Muscle of leg (tissue), 11 donors: Measurements from ENCODE around the gene FGFR3. TPM values are rescaled to one million over a fixed set of nuclear protein-coding genes. Genes with fewer than 3 reads are reported as not detected.

Experiments
- DNase-seq: peaks from one replicate; pipeline ENCODE4 v3.0.0; 2013
- H3K27ac ChIP-seq: one replicate; pipeline ENCODE4 v1.5.1; 2013; ENCODE audit warnings: mild to moderate bottlenecking, low read length, control low read depth
- H3K27me3 ChIP-seq: one replicate; pipeline ENCODE4 v1.6.1; 2013; ENCODE audit warnings: low read length; ENCODE audit not compliant: control insufficient read depth, insufficient read depth
- H3K36me3 ChIP-seq: one replicate; pipeline ENCODE4 v1.6.1; 2013; ENCODE audit warnings: low read length; ENCODE audit not compliant: control insufficient read depth, insufficient read depth
- H3K4me1 ChIP-seq: one replicate; pipeline ENCODE4 v1.6.1; 2013; ENCODE audit warnings: low read length; ENCODE audit not compliant: control insufficient read depth, insufficient read depth
- H3K4me3 ChIP-seq: one replicate; pipeline ENCODE4 v1.5.1; 2013; ENCODE audit warnings: low read length, control low read depth
- H3K9me3 ChIP-seq: replicated peaks from 2 replicates; pipeline ENCODE4 v1.6.1; 2013; ENCODE audit warnings: low read depth, low read length; ENCODE audit not compliant: control insufficient read depth
- WGBS: methylation state at CpG from one replicate; pipeline ENCODE4 v1.1.5; 2013; ENCODE audit warnings: missing lambda C conversion rate; ENCODE audit not compliant: insufficient coverage; 5-methylcytosine and 5-hydroxymethylcytosine counted together
- polyA plus RNA-seq, 8 donors: library from polyadenylated mRNA; unstranded; fragments of 120-200 nt; gene quantifications; one replicate each; pipeline versions ENCODE4 v1.2.1 to v1.2.3, GENCODE V29; 2013; ENCODE audit warnings: inconsistent platforms in 1 of 8, low replicate concordance in 1 of 8; ENCODE audit not compliant: insufficient read length in 8 of 8, insufficient read depth in 1 of 8
- total RNA-seq: library from RNA; stranded (reverse); fragments of 120-200 nt; gene quantifications from one replicate; pipeline ENCODE4 v1.2.4, GENCODE V29; 2013

The FGFR3 gene
- total and polyA plus RNA-seq, 9 donors: 0.89 to 14.0 (median 1.4) TPM

GRCh38 chr4:1749370-1749769 is 43.7 kb upstream of the FGFR3 start:
- 69% methylated on average over 2 of the region's 3 CpGs for WGBS
- Histone ChIP-seq H3K9me3 (no peaks in the 10 kb centered on the region), H3K4me1 (peaks cover 35% of the 10 kb centered on the region)

GRCh38 chr4:1749826-1750225 is 43.3 kb upstream of the FGFR3 start:
- no peaks in the 10 kb centered on the region for H3K9me3 ChIP-seq
- peaks cover 5% of the 10 kb centered on the region for H3K36me3 ChIP-seq
- no peak overlapping the region for H3K27ac ChIP-seq
- no peak for DNase-seq
- H3K4me3 ChIP-seq: no peak overlapping the region
- peaks cover 38% of the 10 kb centered on the region for H3K4me1 ChIP-seq
- peaks cover 2% of the 10 kb centered on the region for H3K27me3 ChIP-seq
- WGBS: 28% methylated on average over 5 of the region's 14 CpGs

More at GRCh38 chr4:1749370-1749769, 43.7 kb upstream of the FGFR3 start:
- no peak overlapping the region for H3K4me3 ChIP-seq
- no peak for DNase-seq
- peaks cover 2% of the 10 kb centered on the region for H3K27me3 ChIP-seq
- H3K27ac ChIP-seq: no peak overlapping the region
- H3K36me3 ChIP-seq: peaks cover 9% of the 10 kb centered on the region

GRCh38 chr4:1750381-1751154 is 42.5 kb upstream of the FGFR3 start:
- no peak overlapping the region for H3K4me3 ChIP-seq
- no peaks in the 10 kb centered on the region for H3K9me3 ChIP-seq
- H3K27me3 ChIP-seq: peaks cover 2% of the 10 kb centered on the region
- H3K36me3 ChIP-seq: no peaks in the 10 kb centered on the region
- H3K27ac ChIP-seq: no peak overlapping the region
- DNase-seq: no peak
- H3K4me1 ChIP-seq: peaks cover 40% of the 10 kb centered on the region
- WGBS: 75% methylated on average over 10 of the region's 18 CpGs

- Histone ChIP-seq H3K27me3 (peaks cover 2% of the 10 kb centered on the region), H3K36me3 (no peaks in the 10 kb centered on the region), H3K4me3 (no peak overlapping the region), H3K27ac (no peak overlapping the region), H3K4me1 (peaks cover 40% of the 10 kb centered on the region), H3K9me3 (no peaks in the 10 kb centered on the region)
- no peak for DNase-seq
- WGBS: 80% methylated on average over 21 of the region's 31 CpGs
Measured at GRCh38 chr4:1751155-1751918, 41.8 kb upstream of the FGFR3 start.

GRCh38 chr4:1751919-1752283 is 41.2 kb upstream of the FGFR3 start:
- Histone ChIP-seq H3K9me3 (no peaks in the 10 kb centered on the region), H3K27me3 (peaks cover 2% of the 10 kb centered on the region), H3K4me1 (peaks cover 40% of the 10 kb centered on the region), H3K4me3 (no peak overlapping the region), H3K36me3 (no peaks in the 10 kb centered on the region), H3K27ac (no peak overlapping the region)
- WGBS: 50% methylated on average over 7 of the region's 8 CpGs
- DNase-seq: no peak

GRCh38 chr4:1752284-1753041 is 40.6 kb upstream of the FGFR3 start:
- H3K4me1 ChIP-seq: peaks cover 40% of the 10 kb centered on the region
- H3K27ac ChIP-seq: no peak overlapping the region
- H3K4me3 ChIP-seq: no peak overlapping the region
- peaks cover 2% of the 10 kb centered on the region for H3K27me3 ChIP-seq
- no peaks in the 10 kb centered on the region for H3K36me3 ChIP-seq
- 41% methylated on average over 16 of the region's 35 CpGs for WGBS
- no peak for DNase-seq
- H3K9me3 ChIP-seq: no peaks in the 10 kb centered on the region

- peaks cover 38% of the 10 kb centered on the region for H3K4me1 ChIP-seq
- WGBS: 69% methylated on average over 5 of the region's 10 CpGs
Measured at GRCh38 chr4:1753294-1753696, 39.8 kb upstream of the FGFR3 start.

GRCh38 chr4:1753697-1754311 is 39.3 kb upstream of the FGFR3 start:
- Histone ChIP-seq H3K27me3 (peaks cover 2% of the 10 kb centered on the region), H3K4me3 (no peak overlapping the region), H3K9me3 (no peaks in the 10 kb centered on the region), H3K36me3 (no peaks in the 10 kb centered on the region), H3K4me1 (peaks cover 33% of the 10 kb centered on the region), H3K27ac (no peak overlapping the region)
- no peak for DNase-seq
- WGBS: 85% methylated on average over 11 of the region's 15 CpGs

More at GRCh38 chr4:1753294-1753696, 39.8 kb upstream of the FGFR3 start:
- no peak for DNase-seq
- H3K4me3 ChIP-seq: no peak overlapping the region
- H3K36me3 ChIP-seq: no peaks in the 10 kb centered on the region
- peaks cover 2% of the 10 kb centered on the region for H3K27me3 ChIP-seq
- H3K9me3 ChIP-seq: no peaks in the 10 kb centered on the region
- H3K27ac ChIP-seq: no peak overlapping the region

- no peak for DNase-seq
- Histone ChIP-seq H3K4me1 (peaks cover 33% of the 10 kb centered on the region), H3K36me3 (no peaks in the 10 kb centered on the region), H3K4me3 (no peak overlapping the region), H3K27me3 (peaks cover 2% of the 10 kb centered on the region), H3K9me3 (no peaks in the 10 kb centered on the region), H3K27ac (no peak overlapping the region)
- 48% methylated on average over 5 of the region's 5 CpGs for WGBS
Measured at GRCh38 chr4:1754336-1754735, 38.8 kb upstream of the FGFR3 start.
